NB4 (cell line): ENCODE results near the gene OR2M7.

Experiments
- CTCF ChIP-seq: IDR thresholded peaks from one replicate; pipeline ENCODE4 v1.5.1; 2012; ENCODE audit warnings: low read depth, low read length
- MAX ChIP-seq: IDR thresholded peaks from 2 replicates; pipeline ENCODE4 v1.6.1; 2011; ENCODE audit warnings: low read depth, low read length
- MYC ChIP-seq: IDR thresholded peaks from 2 replicates; pipeline ENCODE4 v1.6.1; 2011; ENCODE audit warnings: low read depth, low read length
- POLR2A ChIP-seq: IDR thresholded peaks from 2 replicates; pipeline ENCODE4 v1.6.1; 2011; ENCODE audit warnings: mild to moderate bottlenecking; ENCODE audit not compliant: insufficient read length; ENCODE audit errors: extremely low read depth

- TF ChIP-seq CTCF: no peak
- no peak for TF ChIP-seq POLR2A
- no peak for TF ChIP-seq MAX
- TF ChIP-seq MYC: no peak
These were observed 36.9 kb upstream of the OR2M7 start, which contains the start of gene OR2T4 for GRCh38 chr1:248361121-248361715.
